Measurements from ENCODE around the gene TMEFF1.
"Not testable (repeated sequence)": the region's sequence is repeated elsewhere in the genome, so short reads cannot be mapped to it uniquely, and the experiment has no call there.

Gene TMEFF1

GRCh38 chr9:100505564-100506159 lies 32.7 kb downstream of the TMEFF1 start:
- no peak overlapping the region for H3K27ac ChIP-seq (ENCODE audit: low read depth, low read length)
- no peak overlapping the region for H3K4me2 ChIP-seq (ENCODE audit: low read depth, low read length, poor library complexity, severe bottlenecking)
- H3K9me3 ChIP-seq (ENCODE audit: insufficient read depth, low read length), result no peaks in the 10 kb centered on the region
- H3K36me3 ChIP-seq (ENCODE audit: low read length), result no peaks in the 10 kb centered on the region
- no peaks in the 10 kb centered on the region for H3K79me2 ChIP-seq (ENCODE audit: insufficient read depth, low read length)
- no peaks in the 10 kb centered on the region for H3F3A ChIP-seq (ENCODE audit: insufficient read depth)
- no peaks in the 10 kb centered on the region for H4K20me1 ChIP-seq (ENCODE audit: low read depth, low read length)
- no peak overlapping the region for H3K9ac ChIP-seq (ENCODE audit: low read length)
- TF ChIP-seq EZH2phosphoT487 (conservative IDR thresholded peaks at IDR 0.05; ENCODE audit: low read length), result no peak
- peak; percentile 97 for TF ChIP-seq CTCF (IDR thresholded peaks at IDR 0.05; ENCODE audit: insufficient read depth, low read length, poor library complexity, severe bottlenecking)
- H3K9me2 ChIP-seq (replicated peaks; ENCODE audit: insufficient read depth, low read length), result no peaks in the 10 kb centered on the region
- H2AFZ ChIP-seq (ENCODE audit: low read depth, low read length, severe bottlenecking), result no peak overlapping the region
- H3K4me3 ChIP-seq (ENCODE audit: insufficient read depth, low read length, poor library complexity, severe bottlenecking), result no peak overlapping the region
- no peaks in the 10 kb centered on the region for H3K27me3 ChIP-seq (ENCODE audit: low read length)

GRCh38 chr9:100507350-100507749 lies 34.4 kb downstream of the TMEFF1 start:
- not testable (repeated sequence) for H3K36me3 ChIP-seq (ENCODE audit: low read length); H3K4me3 ChIP-seq (ENCODE audit: insufficient read depth, low read length, poor library complexity, severe bottlenecking); H3K9me2 ChIP-seq (replicated peaks; ENCODE audit: insufficient read depth, low read length); H3F3A ChIP-seq (ENCODE audit: insufficient read depth); H3K79me2 ChIP-seq (ENCODE audit: insufficient read depth, low read length); H3K27ac ChIP-seq (ENCODE audit: low read depth, low read length); H3K27me3 ChIP-seq (ENCODE audit: low read length); H4K20me1 ChIP-seq (ENCODE audit: low read depth, low read length); H3K9ac ChIP-seq (ENCODE audit: low read length); H3K9me3 ChIP-seq (ENCODE audit: insufficient read depth, low read length); H2AFZ ChIP-seq (ENCODE audit: low read depth, low read length, severe bottlenecking); H3K4me2 ChIP-seq (ENCODE audit: low read depth, low read length, poor library complexity, severe bottlenecking)

- Histone ChIP-seq H3K27me3 (ENCODE audit: low read length) (no peaks in the 10 kb centered on the region), H3K9me3 (ENCODE audit: insufficient read depth, low read length) (no peaks in the 10 kb centered on the region), H4K20me1 (ENCODE audit: low read depth, low read length) (no peaks in the 10 kb centered on the region), H3K9ac (ENCODE audit: low read length) (no peak overlapping the region), H3F3A (ENCODE audit: insufficient read depth) (no peaks in the 10 kb centered on the region), H3K9me2 (replicated peaks; ENCODE audit: insufficient read depth, low read length) (no peaks in the 10 kb centered on the region), H3K27ac (ENCODE audit: low read depth, low read length) (no peak overlapping the region), H3K4me2 (ENCODE audit: low read depth, low read length, poor library complexity, severe bottlenecking) (no peak overlapping the region), H2AFZ (ENCODE audit: low read depth, low read length, severe bottlenecking) (no peak overlapping the region), H3K36me3 (ENCODE audit: low read length) (no peaks in the 10 kb centered on the region), H3K79me2 (ENCODE audit: insufficient read depth, low read length) (no peaks in the 10 kb centered on the region), H3K4me3 (ENCODE audit: insufficient read depth, low read length, poor library complexity, severe bottlenecking) (no peak overlapping the region)
- TF ChIP-seq EZH2phosphoT487 (conservative IDR thresholded peaks at IDR 0.05; ENCODE audit: low read length) (no peak), CTCF (IDR thresholded peaks at IDR 0.05; ENCODE audit: insufficient read depth, low read length, poor library complexity, severe bottlenecking) (no peak)
Observed at GRCh38 chr9:100511205-100511604, 38.3 kb downstream of the TMEFF1 start.

- Histone ChIP-seq H3K27me3 (ENCODE audit: low read length) (no peaks in the 10 kb centered on the region), H3K9ac (ENCODE audit: low read length) (no peak overlapping the region), H3K9me2 (replicated peaks; ENCODE audit: insufficient read depth, low read length) (no peaks in the 10 kb centered on the region), H3F3A (ENCODE audit: insufficient read depth) (no peaks in the 10 kb centered on the region), H3K4me3 (ENCODE audit: insufficient read depth, low read length, poor library complexity, severe bottlenecking) (no peak overlapping the region), H3K9me3 (ENCODE audit: insufficient read depth, low read length) (no peaks in the 10 kb centered on the region), H3K79me2 (ENCODE audit: insufficient read depth, low read length) (no peaks in the 10 kb centered on the region), H3K4me2 (ENCODE audit: low read depth, low read length, poor library complexity, severe bottlenecking) (no peak overlapping the region), H3K36me3 (ENCODE audit: low read length) (no peaks in the 10 kb centered on the region), H4K20me1 (ENCODE audit: low read depth, low read length) (no peaks in the 10 kb centered on the region), H2AFZ (ENCODE audit: low read depth, low read length, severe bottlenecking) (no peak overlapping the region), H3K27ac (ENCODE audit: low read depth, low read length) (no peak overlapping the region)
- no peak for TF ChIP-seq EZH2phosphoT487 (conservative IDR thresholded peaks at IDR 0.05; ENCODE audit: low read length)
- no peak for TF ChIP-seq CTCF (IDR thresholded peaks at IDR 0.05; ENCODE audit: insufficient read depth, low read length, poor library complexity, severe bottlenecking)
Observed at GRCh38 chr9:100515578-100516494, 42.9 kb downstream of the TMEFF1 start.

Data from SU-DHL-6 (cell line).